ENCODE measurements around the gene AP3S2.

Gene AP3S2

DNA sequence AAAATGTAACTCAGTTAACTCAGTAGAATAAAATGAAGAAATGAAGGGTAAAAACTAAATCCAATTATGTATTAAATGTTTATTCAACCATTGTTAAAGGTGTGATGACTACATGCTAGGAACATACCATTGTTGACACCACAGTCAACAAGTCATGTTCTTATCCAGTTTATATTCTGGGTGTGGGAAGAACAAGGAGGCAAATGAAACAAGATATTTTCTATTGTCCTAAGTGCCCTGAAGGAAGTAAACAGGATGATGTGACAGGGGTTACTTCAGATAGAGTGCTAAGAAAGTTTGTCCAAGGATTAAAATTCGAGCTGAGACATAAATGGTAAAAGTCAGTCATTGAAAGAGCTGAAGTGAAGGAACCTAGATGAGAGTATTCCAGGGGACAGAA, 13.1 kb downstream of the AP3S2 start:
- no peak for DNase-seq (ENCODE audit: low read depth)
- H3K4me3 ChIP-seq (ENCODE audit: control insufficient read depth, low read depth, low read length): no peak overlapping the region
- TF ChIP-seq, protein P1, sequence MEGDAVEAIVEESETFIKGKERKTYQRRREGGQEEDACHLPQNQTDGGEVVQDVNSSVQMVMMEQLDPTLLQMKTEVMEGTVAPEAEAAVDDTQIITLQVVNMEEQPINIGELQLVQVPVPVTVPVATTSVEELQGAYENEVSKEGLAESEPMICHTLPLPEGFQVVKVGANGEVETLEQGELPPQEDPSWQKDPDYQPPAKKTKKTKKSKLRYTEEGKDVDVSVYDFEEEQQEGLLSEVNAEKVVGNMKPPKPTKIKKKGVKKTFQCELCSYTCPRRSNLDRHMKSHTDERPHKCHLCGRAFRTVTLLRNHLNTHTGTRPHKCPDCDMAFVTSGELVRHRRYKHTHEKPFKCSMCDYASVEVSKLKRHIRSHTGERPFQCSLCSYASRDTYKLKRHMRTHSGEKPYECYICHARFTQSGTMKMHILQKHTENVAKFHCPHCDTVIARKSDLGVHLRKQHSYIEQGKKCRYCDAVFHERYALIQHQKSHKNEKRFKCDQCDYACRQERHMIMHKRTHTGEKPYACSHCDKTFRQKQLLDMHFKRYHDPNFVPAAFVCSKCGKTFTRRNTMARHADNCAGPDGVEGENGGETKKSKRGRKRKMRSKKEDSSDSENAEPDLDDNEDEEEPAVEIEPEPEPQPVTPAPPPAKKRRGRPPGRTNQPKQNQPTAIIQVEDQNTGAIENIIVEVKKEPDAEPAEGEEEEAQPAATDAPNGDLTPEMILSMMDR (IDR thresholded peaks at IDR 0.05; ENCODE audit: control insufficient read depth, insufficient read depth, low read depth, low read length, missing control alignments): no peak

DNA sequence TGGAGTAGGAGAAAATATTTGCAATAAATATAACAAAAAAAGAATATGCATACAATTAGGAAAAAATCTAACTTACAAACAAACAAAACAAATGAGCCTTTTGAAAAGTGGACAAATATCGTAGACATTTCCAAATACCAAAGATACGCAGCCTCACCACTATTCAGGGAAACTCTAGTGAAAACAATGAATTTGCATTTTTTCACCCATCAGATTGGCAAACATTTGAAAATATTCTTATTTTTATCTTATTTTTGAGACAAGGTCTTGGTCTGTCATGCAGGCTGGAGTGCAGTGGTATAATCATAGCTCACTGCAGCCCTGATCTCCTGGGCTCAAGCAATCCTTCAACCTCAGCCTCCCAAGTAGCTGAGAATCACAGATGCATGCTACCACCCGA, 15.5 kb downstream of the AP3S2 start:
- TF ChIP-seq, protein P1 (IDR thresholded peaks at IDR 0.05; ENCODE audit: control insufficient read depth, insufficient read depth, low read depth, low read length, missing control alignments): no peak
- no peak overlapping the region for H3K4me3 ChIP-seq (ENCODE audit: control insufficient read depth, low read depth, low read length)
- no peak for DNase-seq (ENCODE audit: low read depth)

DNA sequence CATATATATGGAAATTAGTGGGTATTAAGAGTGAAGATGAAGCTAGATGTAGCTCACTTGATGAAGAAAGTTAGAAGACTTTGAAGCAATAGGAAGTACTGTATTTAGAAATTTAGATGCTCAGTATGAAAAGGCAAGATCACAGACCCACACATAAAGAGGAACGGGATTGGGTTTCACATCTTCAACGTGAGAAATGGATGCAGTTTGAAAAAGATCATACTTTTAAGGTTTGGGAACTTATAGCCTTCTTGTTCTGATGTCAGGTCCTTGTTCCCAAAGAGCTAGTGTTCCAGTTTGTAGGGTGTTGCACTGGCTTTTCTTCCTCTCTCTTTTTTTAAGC, 16.7 kb downstream of the AP3S2 start:
- TF ChIP-seq, protein P1 (IDR thresholded peaks at IDR 0.05; ENCODE audit: control insufficient read depth, insufficient read depth, low read depth, low read length, missing control alignments): no peak
- no peak for DNase-seq (ENCODE audit: low read depth)
- H3K4me3 ChIP-seq (ENCODE audit: control insufficient read depth, low read depth, low read length): no peak overlapping the region

DNA sequence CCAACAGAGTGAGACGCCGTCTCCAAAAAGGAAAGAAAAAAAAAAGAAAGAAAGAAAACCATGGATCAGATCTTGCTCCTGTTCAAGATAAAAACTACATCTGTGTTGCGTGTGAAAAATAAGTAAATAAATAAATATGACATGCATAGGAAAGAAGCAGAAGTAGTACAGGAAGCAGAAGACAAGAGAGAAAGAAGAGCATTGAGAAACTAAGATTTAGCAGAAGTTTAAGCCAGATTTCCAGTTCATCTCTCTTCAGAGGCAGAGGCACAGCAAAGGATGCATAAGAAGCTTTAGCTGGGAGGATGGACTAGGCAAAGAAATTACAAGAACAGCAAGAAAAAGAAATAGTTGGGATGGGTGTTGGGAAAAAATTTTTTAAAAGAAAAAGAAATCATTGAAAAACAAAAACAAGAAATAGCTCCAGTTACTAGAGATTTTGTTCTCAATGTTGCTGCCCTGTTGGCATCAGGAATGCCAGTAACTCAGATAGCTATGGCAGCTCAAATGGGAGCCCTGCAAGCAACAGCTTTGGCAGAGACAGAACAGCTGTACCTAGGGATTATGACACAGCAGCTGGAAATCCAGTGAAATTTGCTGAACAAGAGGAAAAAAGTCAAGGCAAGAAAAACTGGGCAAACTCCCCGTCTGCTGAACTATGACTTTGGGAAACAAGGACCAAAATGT, 17.3 kb downstream of the AP3S2 start:
- TF ChIP-seq, protein P1 (IDR thresholded peaks at IDR 0.05; ENCODE audit: control insufficient read depth, insufficient read depth, low read depth, low read length, missing control alignments): no peak
- no peak for DNase-seq (ENCODE audit: low read depth)
- no peak overlapping the region for H3K4me3 ChIP-seq (ENCODE audit: control insufficient read depth, low read depth, low read length)

DNA sequence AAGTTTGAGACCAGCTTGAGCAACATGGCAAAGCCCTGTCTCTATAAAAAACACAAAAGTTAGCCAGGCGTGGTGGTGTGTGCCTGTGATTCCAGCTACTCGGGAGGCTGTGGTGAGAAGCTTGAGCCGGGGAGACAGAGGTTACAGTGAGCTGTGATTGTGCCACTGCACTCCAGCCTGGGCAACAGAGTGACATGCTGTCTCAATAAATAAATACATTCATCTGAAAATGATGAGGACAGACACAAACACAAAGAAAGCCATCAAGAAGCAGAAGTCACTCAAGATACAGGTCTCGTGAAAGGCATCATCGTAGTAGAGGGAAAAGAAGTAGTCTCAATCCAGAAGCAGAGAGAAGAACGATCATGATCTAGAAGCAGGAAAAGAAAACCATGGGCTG, 18.1 kb downstream of the AP3S2 start:
- H3K4me3 ChIP-seq (ENCODE audit: control insufficient read depth, low read depth, low read length): no peak overlapping the region

DNA sequence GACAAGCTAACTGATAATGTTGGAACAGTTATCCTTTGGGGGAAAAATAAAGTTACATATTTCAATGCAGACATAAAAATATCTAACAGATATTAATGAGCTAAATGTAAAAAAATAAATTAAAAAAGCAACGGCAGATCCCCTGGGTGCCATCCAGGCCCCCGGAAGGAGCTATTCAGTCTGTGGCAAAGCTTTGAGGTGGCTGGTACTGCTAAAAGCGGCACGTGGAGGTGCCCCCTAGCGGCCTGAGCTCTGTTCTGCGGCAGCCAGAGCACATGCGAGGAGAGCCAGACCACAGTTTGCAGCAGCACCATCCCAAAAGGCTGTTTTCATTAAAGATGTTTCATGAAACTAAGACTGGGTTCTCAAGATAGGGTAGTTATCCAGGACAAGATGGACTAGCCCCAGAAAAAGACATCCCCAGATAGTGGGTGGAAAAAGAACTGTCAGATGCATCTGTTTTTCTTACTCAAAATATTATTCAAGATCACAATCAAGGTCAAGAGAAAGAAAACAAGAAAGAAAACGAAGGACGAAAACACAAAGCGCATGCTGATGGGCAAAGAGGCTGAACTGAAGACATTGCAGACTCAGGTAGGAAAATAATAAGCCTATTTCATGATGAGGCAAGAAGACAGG, 18.7 kb downstream of the AP3S2 start:
- TF ChIP-seq, protein P1 (IDR thresholded peaks at IDR 0.05; ENCODE audit: control insufficient read depth, insufficient read depth, low read depth, low read length, missing control alignments): peak; percentile 97
- DNase-seq (ENCODE audit: low read depth): peak; percentile 23
- H3K4me3 ChIP-seq (ENCODE audit: control insufficient read depth, low read depth, low read length): no peak overlapping the region

More for the DNA sequence above, 18.1 kb downstream of the AP3S2 start:
- no peak for DNase-seq (ENCODE audit: low read depth)
- TF ChIP-seq, protein P1 (IDR thresholded peaks at IDR 0.05; ENCODE audit: control insufficient read depth, insufficient read depth, low read depth, low read length, missing control alignments): no peak
